GM19324 (cell line): Measurements from ENCODE around the gene SCUBE3.
A peak's percentile ranks its signal among the peaks of the same experiment; 100 is the strongest.

ENCODE experiments used
- ATAC-seq: cut with Tn5 transposase; IDR thresholded peaks from one replicate; pipeline ENCODE4 v1.9.1; 2021; ENCODE audit warnings: mild to moderate bottlenecking, moderate library complexity; ENCODE audit not compliant: unreplicated experiment, low FRiP score

The SCUBE3 gene

GRCh38 chr6:35296931-35297600, 83.3 kb downstream of the SCUBE3 start:
- peak; percentile 6 for ATAC-seq

DNA sequence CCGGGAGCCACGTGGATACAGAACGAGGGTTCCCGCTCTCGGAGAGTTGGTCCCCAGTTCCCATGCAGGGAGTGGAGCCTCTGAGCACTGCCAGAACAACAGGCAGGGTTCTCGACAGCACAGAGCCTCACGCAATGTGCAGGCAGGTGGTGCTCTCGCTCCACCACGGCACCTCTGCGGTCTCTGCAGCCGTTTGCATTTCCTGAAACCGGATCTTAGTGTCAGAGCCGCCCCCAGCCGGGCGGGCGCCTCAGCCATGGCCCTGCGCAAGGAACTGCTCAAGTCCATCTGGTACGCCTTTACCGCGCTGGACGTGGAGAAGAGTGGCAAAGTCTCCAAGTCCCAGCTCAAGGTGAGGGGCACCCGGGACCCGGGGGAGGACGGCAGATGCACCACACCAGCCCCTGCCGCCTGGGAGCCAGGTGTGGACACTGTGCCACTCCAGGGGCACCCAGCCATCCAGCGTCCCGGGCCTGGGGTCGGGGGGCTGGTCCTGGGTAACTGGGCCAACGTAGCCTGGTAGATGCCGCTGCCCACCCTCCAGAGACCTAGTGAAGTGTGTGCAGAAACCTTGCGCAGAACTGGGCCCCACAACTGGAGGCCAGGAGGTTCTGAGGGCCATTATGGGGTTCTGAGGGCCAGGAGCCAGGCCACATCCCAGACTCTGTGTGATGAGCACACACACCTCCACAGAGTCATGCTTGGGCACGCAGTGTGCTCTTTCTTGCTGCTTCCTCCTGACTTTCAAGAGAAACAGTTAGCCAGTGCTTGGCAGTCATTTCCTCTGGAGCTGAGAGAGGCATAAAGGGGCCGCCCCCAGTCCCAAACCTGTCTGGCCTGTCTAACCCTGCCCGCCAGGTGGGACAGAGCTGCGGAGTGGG, 84.1 kb downstream of the SCUBE3 start, which contains the start of gene DEF6:
TSS of gene DEF6 (plus strand) at position 218 of the 881 bp plus-strand sequence. CDS start at position 257, 39 bp downstream.
- ATAC-seq: peak; percentile 68

DNA sequence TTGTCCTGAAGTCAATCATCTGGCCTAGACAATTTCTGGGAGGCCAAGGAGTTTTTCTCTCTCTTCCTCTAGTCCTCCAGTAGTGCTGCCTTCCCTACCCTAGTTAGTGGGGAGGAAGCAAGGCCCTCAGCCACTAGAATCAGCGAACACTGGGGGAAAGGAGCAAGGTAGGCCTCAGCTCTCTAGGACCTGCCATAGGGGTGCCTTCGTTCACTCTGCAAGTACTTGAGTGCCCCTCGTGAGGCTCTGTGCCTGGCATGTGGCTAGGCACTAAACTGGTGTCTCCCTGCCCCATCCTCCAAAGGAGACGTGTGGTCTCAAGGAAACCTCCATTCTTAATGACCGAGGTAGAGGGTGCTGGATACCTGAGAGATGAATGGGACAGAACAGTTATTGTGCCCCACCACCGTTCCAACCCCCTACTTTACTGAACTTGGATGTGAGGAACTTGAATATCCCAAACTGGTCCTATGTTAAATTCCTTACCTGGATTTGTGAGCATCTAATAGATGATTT, 84.9 kb downstream of the SCUBE3 start:
- no peak for ATAC-seq

DNA sequence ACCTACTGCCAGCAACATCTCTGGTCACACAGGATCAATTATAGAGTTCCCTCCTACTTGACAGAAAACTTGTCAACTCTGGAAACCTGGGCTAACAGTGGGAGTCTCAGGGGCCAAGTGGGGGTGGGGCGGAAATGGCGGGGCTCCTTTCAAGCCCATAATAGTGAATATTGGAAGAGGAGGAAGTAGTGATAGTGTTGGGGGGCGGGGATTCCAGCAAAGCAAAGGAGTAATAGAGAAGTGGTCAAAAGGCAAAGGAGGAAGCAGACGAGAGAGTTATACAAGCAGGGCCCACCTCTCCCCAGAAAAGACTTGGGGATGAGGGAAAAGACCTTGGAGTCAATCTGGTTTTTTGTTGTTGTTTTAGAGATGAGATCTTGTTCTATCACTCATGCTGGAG, 85.9 kb downstream of the SCUBE3 start:
- ATAC-seq: no peak

GRCh38 chr6:35300848-35301247, 87.1 kb downstream of the SCUBE3 start:
- no peak for ATAC-seq
